DMS79 treated with DMSO at 0.1 percent for 48 hours (cell line): ENCODE data around the gene SSR2.
"Not testable (repeated sequence)": the region's sequence is repeated elsewhere in the genome, so short reads cannot be mapped to it uniquely, and the experiment has no call there.

Source experiments
- DNase-seq: peaks from one replicate; lab custom pipeline; 2025; lab: John Stamatoyannopoulos, UW

SSR2 gene

GRCh38 chr1:156048663-156049258, 28.0 kb upstream of the SSR2 start:
- DNase-seq: no peak

- DNase-seq: no peak
Observed at GRCh38 chr1:156045076-156045475, 24.3 kb upstream of the SSR2 start.

GRCh38 chr1:156042828-156043227, 22.1 kb upstream of the SSR2 start:
- no peak for DNase-seq

GRCh38 chr1:156034991-156035390, 14.2 kb upstream of the SSR2 start:
- DNase-seq: not testable (repeated sequence)

- no peak for DNase-seq
Observed at GRCh38 chr1:156033011-156033410, 12.3 kb upstream of the SSR2 start.

GRCh38 chr1:156026588-156026987, 5.8 kb upstream of the SSR2 start:
- no peak for DNase-seq

- DNase-seq: no peak
Observed at GRCh38 chr1:156025876-156026275, 5.1 kb upstream of the SSR2 start.

- DNase-seq: no peak
Observed at GRCh38 chr1:156024801-156025200, 4.0 kb upstream of the SSR2 start.

- DNase-seq: no peak
Observed at GRCh38 chr1:156021954-156022353, 1.2 kb upstream of the SSR2 start.

GRCh38 chr1:156021093-156021428, 310 bp upstream of the SSR2 start:
- DNase-seq: no peak

GRCh38 chr1:156019946-156020292, 832 bp downstream of the SSR2 start:
- no peak for DNase-seq

- DNase-seq: no peak
Observed at GRCh38 chr1:156014829-156015228, 5.9 kb downstream of the SSR2 start.

GRCh38 chr1:156012051-156012817, 8.5 kb downstream of the SSR2 start:
- no peak for DNase-seq

- DNase-seq: no peak
Observed at GRCh38 chr1:156009404-156009803, 11.3 kb downstream of the SSR2 start.

GRCh38 chr1:156006666-156007376, 13.9 kb downstream of the SSR2 start:
- no peak for DNase-seq

GRCh38 chr1:156004843-156005584, 15.7 kb downstream of the SSR2 start:
- DNase-seq: no peak

GRCh38 chr1:156003923-156004188, 16.9 kb downstream of the SSR2 start:
- DNase-seq: no peak

- DNase-seq: no peak
Observed at GRCh38 chr1:156002188-156002911, 18.4 kb downstream of the SSR2 start.

- no peak for DNase-seq
Observed at GRCh38 chr1:156001662-156002171, 19.0 kb downstream of the SSR2 start.

- no peak for DNase-seq
Observed at GRCh38 chr1:156001021-156001661, 19.6 kb downstream of the SSR2 start.

- no peak for DNase-seq
Observed at GRCh38 chr1:155999964-156000363, 20.8 kb downstream of the SSR2 start.

GRCh38 chr1:155996166-155996565, 24.6 kb downstream of the SSR2 start:
- DNase-seq: no peak
